H1 (cell line): ENCODE data around the gene PROZ. TPM values are rescaled to one million over a fixed set of nuclear protein-coding genes. Genes with fewer than 3 reads are reported as not detected.
A peak's percentile ranks its signal among the peaks of the same experiment; 100 is the strongest.

Experiments
- CTCF ChIA-PET: fragments of 300-600 bp; sonication (Branson Sonifier 250); formaldehyde crosslinking; loops from one replicate; lab custom pipeline; 2021; ENCODE audit not compliant: partially characterized antibody; lab: Charles Lee
- POLR2A ChIA-PET: fragments of 300-600 bp; sonication (Branson Sonifier 250); formaldehyde crosslinking; loops from one replicate; lab custom pipeline; 2021; ENCODE audit warnings: inconsistent platforms; ENCODE audit not compliant: partially characterized antibody; lab: Charles Lee
- DNase-seq, 2 experiments: peaks; one replicate each; pipeline versions ENCODE4 v3.0.0 to v3.0.0-alpha.2; 2010 to 2022; ENCODE audit warnings: low spot score in 2 of 2, low read depth in 1 of 2, mixed read lengths in 1 of 2
- FAIRE-seq: peaks from 2 replicates; lab custom pipeline; 2011; peaks lifted over from hg19 to GRCh38; lab: Jason Lieb, UNC
- H2AFZ ChIP-seq: 2 replicates; pipeline ENCODE4 v1.8.1; 2012; ENCODE audit warnings: low read length, inconsistent platforms
- H2AK5ac ChIP-seq: 2 replicates; pipeline ENCODE4 v1.6.1; 2013; ENCODE audit warnings: low read depth, low read length
- H2BK120ac ChIP-seq: replicated peaks from 2 replicates; pipeline ENCODE3; 2013; ENCODE audit warnings: low read depth, low read length, inconsistent platforms
- H2BK12ac ChIP-seq: 2 replicates; pipeline ENCODE4 v1.6.1; 2013; ENCODE audit warnings: low read depth, low read length
- H2BK15ac ChIP-seq: 2 replicates; pipeline ENCODE4 v1.6.1; 2013; ENCODE audit warnings: low read length
- H2BK20ac ChIP-seq: 2 replicates; pipeline ENCODE4 v1.6.1; 2013; ENCODE audit warnings: low read length
- H2BK5ac ChIP-seq: 2 replicates; pipeline ENCODE4 v1.6.1; 2013; ENCODE audit warnings: low read depth, low read length
- H3K14ac ChIP-seq: 2 replicates; pipeline ENCODE4 v1.6.1; 2013; ENCODE audit warnings: inconsistent platforms; ENCODE audit not compliant: insufficient read length
- H3K18ac ChIP-seq: 2 replicates; pipeline ENCODE4 v1.6.1; 2013; ENCODE audit warnings: low read length; ENCODE audit errors: extremely low read depth
- H3K23ac ChIP-seq: 2 replicates; pipeline ENCODE4 v1.6.1; 2013; ENCODE audit warnings: inconsistent platforms; ENCODE audit not compliant: insufficient read length
- H3K23me2 ChIP-seq: 2 replicates; pipeline ENCODE4 v1.6.1; 2013; ENCODE audit warnings: low read depth, low read length
- H3K27ac ChIP-seq: 2 replicates; pipeline ENCODE4 v1.6.1; 2011; ENCODE audit warnings: low read depth, low read length, inconsistent platforms
- H3K27me3 ChIP-seq, 4 experiments: replicated peaks in 1 of 4; 1 replicate in 1 of 4; 2 replicates in 3 of 4; pipeline versions ENCODE4 v1.6.1 to v1.8.1; 2011 to 2013; ENCODE audit warnings: low read length in 3 of 4, mild to moderate bottlenecking in 3 of 4, inconsistent platforms in 2 of 4, mixed read lengths in 2 of 4, moderate library complexity in 1 of 4; ENCODE audit not compliant: control insufficient read depth in 3 of 4, insufficient read depth in 3 of 4; ENCODE audit errors: extremely low read depth in 1 of 4
- H3K36me3 ChIP-seq, 4 experiments: 2 replicates each; pipeline versions ENCODE4 v1.6.1 to v1.8.1; 2011 to 2013; ENCODE audit warnings: mild to moderate bottlenecking in 4 of 4, low read length in 3 of 4, moderate library complexity in 2 of 4, control low read depth in 1 of 4, inconsistent platforms in 1 of 4; ENCODE audit not compliant: insufficient read depth in 4 of 4, control insufficient read depth in 2 of 4
- H3K4ac ChIP-seq: replicated peaks from 2 replicates; pipeline ENCODE3; 2013; ENCODE audit warnings: low read length, low read depth, mixed read lengths, inconsistent platforms; ENCODE audit not compliant: insufficient read length
- H3K4me1 ChIP-seq, 4 experiments: replicated peaks in 1 of 4; 1 replicate in 1 of 4; 2 replicates in 3 of 4; pipeline versions ENCODE4 v1.6.1 to v1.8.1; 2011 to 2013; ENCODE audit warnings: low read length in 3 of 4, inconsistent platforms in 2 of 4, mixed read lengths in 1 of 4; ENCODE audit not compliant: insufficient read depth in 4 of 4, control insufficient read depth in 3 of 4
- H3K4me2 ChIP-seq, 2 experiments: 2 replicates each; pipeline versions ENCODE4 v1.6.1 to v1.8.1; 2011 to 2013; ENCODE audit warnings: low read depth in 2 of 2, low read length in 2 of 2, control low read depth in 1 of 2, inconsistent platforms in 1 of 2, mild to moderate bottlenecking in 1 of 2; ENCODE audit not compliant: insufficient read depth in 1 of 2
- H3K4me3 ChIP-seq, 4 experiments: fragments of 200-600, 300-600 bp in 1 of 4; sonication (generic), shearing (Covaris generic), sonication (Bioruptor Twin) in 1 of 4; 2 replicates each; pipeline versions ENCODE4 v1.5.1 to v1.8.1; 2011 to 2016; ENCODE audit warnings: low read length in 4 of 4, low read depth in 3 of 4, control low read depth in 2 of 4, inconsistent platforms in 2 of 4, mild to moderate bottlenecking in 2 of 4, mixed read lengths in 1 of 4, moderate library complexity in 1 of 4; ENCODE audit not compliant: insufficient read depth in 2 of 4; ENCODE audit errors: extremely low read depth in 1 of 4
- H3K56ac ChIP-seq: replicated peaks from 2 replicates; pipeline ENCODE3; 2013; ENCODE audit warnings: low read depth, mild to moderate bottlenecking, mixed read lengths, low read length, inconsistent platforms; ENCODE audit not compliant: insufficient read length
- H3K79me1 ChIP-seq: 2 replicates; pipeline ENCODE4 v1.6.1; 2013; ENCODE audit warnings: low read depth, low read length, control low read depth
- H3K79me2 ChIP-seq, 2 experiments: 2 replicates each; pipeline versions ENCODE4 v1.6.1 to v1.8.1; 2012 to 2013; ENCODE audit warnings: low read length in 2 of 2, mild to moderate bottlenecking in 2 of 2, inconsistent platforms in 1 of 2; ENCODE audit not compliant: insufficient read depth in 2 of 2, control insufficient read depth in 1 of 2
- H3K9ac ChIP-seq, 4 experiments: replicated peaks in 1 of 4; 1 replicate in 1 of 4; 2 replicates in 3 of 4; pipeline versions ENCODE4 v1.6.1 to v1.8.1; 2011 to 2013; ENCODE audit warnings: low read depth in 3 of 4, low read length in 3 of 4, control low read depth in 2 of 4, mild to moderate bottlenecking in 2 of 4, moderate library complexity in 2 of 4, inconsistent platforms in 1 of 4; ENCODE audit errors: extremely low read depth in 1 of 4
- H3K9me3 ChIP-seq, 2 experiments: 2 replicates each; pipeline versions ENCODE4 v1.6.1 to v1.8.1; 2012 to 2013; ENCODE audit warnings: mild to moderate bottlenecking in 2 of 2, moderate library complexity in 2 of 2, control low read depth in 1 of 2, inconsistent platforms in 1 of 2, low read depth in 1 of 2, low read length in 1 of 2, mixed read lengths in 1 of 2; ENCODE audit not compliant: insufficient read depth in 2 of 2
- H4K20me1 ChIP-seq, 2 experiments: replicated peaks in 1 of 2; 2 replicates each; pipeline versions ENCODE3 to v1.8.1; 2011 to 2013; ENCODE audit warnings: inconsistent platforms in 2 of 2, low read length in 2 of 2, mild to moderate bottlenecking in 1 of 2; ENCODE audit not compliant: insufficient read depth in 2 of 2, control insufficient read depth in 1 of 2
- H4K5ac ChIP-seq: 2 replicates; pipeline ENCODE4 v1.6.1; 2013; ENCODE audit warnings: low read length, low read depth, mixed read lengths, inconsistent platforms; ENCODE audit not compliant: insufficient read length
- H4K8ac ChIP-seq: 2 replicates; pipeline ENCODE4 v1.8.0; 2013; ENCODE audit warnings: mild to moderate bottlenecking, moderate library complexity, low read length, inconsistent platforms; ENCODE audit not compliant: insufficient read depth; ENCODE audit errors: extremely low read depth
- H4K91ac ChIP-seq: replicated peaks from 2 replicates; pipeline ENCODE3; 2013; ENCODE audit warnings: low read length, mixed read lengths, inconsistent platforms; ENCODE audit not compliant: insufficient read length
- BACH1 ChIP-seq: IDR thresholded peaks from 2 replicates; pipeline ENCODE4 v1.6.1; 2012; ENCODE audit warnings: low read length, improper control_type of control experiment
- CHD2 ChIP-seq: IDR thresholded peaks from 2 replicates; pipeline ENCODE4 v1.6.1; 2012; ENCODE audit warnings: low read length, improper control_type of control experiment
- GABPA ChIP-seq: IDR thresholded peaks from 2 replicates; pipeline ENCODE4 v1.6.1; 2011; ENCODE audit warnings: mild to moderate bottlenecking, low read length, moderate library complexity, borderline replicate concordance; ENCODE audit not compliant: insufficient read depth
- HDAC6 ChIP-seq: IDR thresholded peaks from one replicate; pipeline ENCODE4 v1.7.1; 2012; ENCODE audit warnings: low read depth, mild to moderate bottlenecking, inconsistent platforms, low read length, moderate library complexity
- KDM5A ChIP-seq: fragments of 200-600 bp; IDR thresholded peaks from 2 replicates; pipeline ENCODE4 v1.7.1; 2012; ENCODE audit warnings: mild to moderate bottlenecking, low read length, inconsistent platforms, mixed read lengths
- POLR2A ChIP-seq, 2 experiments: IDR thresholded peaks; 1 replicate in 1 of 2; 2 replicates in 1 of 2; pipeline ENCODE4 v1.6.1; 2011; ENCODE audit warnings: low read depth in 2 of 2, low read length in 2 of 2, mild to moderate bottlenecking in 2 of 2; ENCODE audit errors: control extremely low read depth in 1 of 2
- SAP30 ChIP-seq: fragments of 300-600 bp; sonication (generic); IDR thresholded peaks from 2 replicates; pipeline ENCODE4 v1.7.1; 2012; ENCODE audit warnings: low read length, moderate library complexity, mild to moderate bottlenecking, inconsistent platforms; ENCODE audit not compliant: insufficient read depth, insufficient replicate concordance
- SIN3A ChIP-seq, 2 experiments: IDR thresholded peaks in 1 of 2; conservative IDR thresholded peaks in 1 of 2; 2 replicates each; pipeline ENCODE4 v1.6.1; 2011 to 2012; ENCODE audit warnings: low read length in 2 of 2, improper control_type of control experiment in 1 of 2, low read depth in 1 of 2, mild to moderate bottlenecking in 1 of 2
- SIRT6 ChIP-seq: IDR thresholded peaks from one replicate; pipeline ENCODE4 v1.7.1; 2012; ENCODE audit warnings: low read length, inconsistent platforms
- TBP ChIP-seq: IDR thresholded peaks from 2 replicates; pipeline ENCODE4 v1.6.1; 2011; ENCODE audit warnings: low read depth, low read length, improper control_type of control experiment
- TCF12 ChIP-seq: IDR thresholded peaks from 2 replicates; pipeline ENCODE4 v1.6.1; 2011; ENCODE audit warnings: low read depth, mild to moderate bottlenecking, low read length
- WGBS, 2 experiments: shearing (Covaris generic) in 1 of 2; methylation state at CpG; one replicate each; pipeline versions ENCODE4 v1.1.6 to v1.1.7; 2013 to 2015; ENCODE audit warnings: low lambda C conversion rate in 2 of 2, mixed read lengths in 2 of 2, inconsistent platforms in 1 of 2, low coverage in 1 of 2, missing lambda C conversion rate in 1 of 2; ENCODE audit not compliant: insufficient replicate concordance in 2 of 2, insufficient coverage in 1 of 2, insufficient read length in 1 of 2; ENCODE audit errors: extremely low coverage in 1 of 2, missing lambda C conversion rate in 1 of 2; 5-methylcytosine and 5-hydroxymethylcytosine counted together
- polyA plus RNA-seq, 7 experiments: library from polyadenylated mRNA; depleted of rRNA in 3 of 7; stranded (reverse) in 5 of 7; unstranded in 2 of 7; fragments of >200 nt in 5 of 7; fragments of 200-250 nt in 2 of 7; gene quantifications; 1 replicate in 5 of 7; 2 replicates in 1 of 7; 4 replicates in 1 of 7; pipeline versions ENCODE4 v1.2.1 to v1.2.3, GENCODE V29; 2011 to 2013; ENCODE audit warnings: missing spikeins in 2 of 7, mixed read lengths in 2 of 7
- total RNA-seq: library from RNA; stranded (reverse); fragmentation: NEBNext Ultra II Directional; extraction: Animal tissue kit (Norgen Biotek cat#: 25700); gene quantifications from 2 replicates; pipeline ENCODE4 v1.2.1, GENCODE V29; 2021
- TF ChIP-seq, protein P1 (sequence below): IDR thresholded peaks from 2 replicates; pipeline ENCODE4 v1.6.1; 2011; ENCODE audit warnings: low read length, improper control_type of control experiment

Gene PROZ
- total and polyA plus RNA-seq, 2 of the 8 experiments (the other 6 are each of a cell fraction or from before 2014, with no cell fraction given) = not detected

DNA sequence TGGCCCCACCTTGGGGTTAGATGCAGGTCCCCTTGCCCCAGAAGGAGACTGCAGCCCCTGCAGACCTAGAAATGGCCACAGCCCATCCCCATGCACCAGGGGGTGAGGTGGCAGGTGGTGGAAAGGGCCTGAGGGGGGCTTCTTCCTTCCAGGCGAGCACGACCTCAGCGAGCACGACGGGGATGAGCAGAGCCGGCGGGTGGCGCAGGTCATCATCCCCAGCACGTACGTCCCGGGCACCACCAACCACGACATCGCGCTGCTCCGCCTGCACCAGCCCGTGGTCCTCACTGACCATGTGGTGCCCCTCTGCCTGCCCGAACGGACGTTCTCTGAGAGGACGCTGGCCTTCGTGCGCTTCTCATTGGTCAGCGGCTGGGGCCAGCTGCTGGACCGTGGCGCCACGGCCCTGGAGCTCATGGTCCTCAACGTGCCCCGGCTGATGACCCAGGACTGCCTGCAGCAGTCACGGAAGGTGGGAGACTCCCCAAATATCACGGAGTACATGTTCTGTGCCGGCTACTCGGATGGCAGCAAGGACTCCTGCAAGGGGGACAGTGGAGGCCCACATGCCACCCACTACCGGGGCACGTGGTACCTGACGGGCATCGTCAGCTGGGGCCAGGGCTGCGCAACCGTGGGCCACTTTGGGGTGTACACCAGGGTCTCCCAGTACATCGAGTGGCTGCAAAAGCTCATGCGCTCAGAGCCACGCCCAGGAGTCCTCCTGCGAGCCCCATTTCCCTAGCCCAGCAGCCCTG lies 40.0 kb upstream of the PROZ start:
- Histone ChIP-seq H3K56ac (no peak overlapping the region), H3K27me3 (no peaks in the 10 kb centered on the region; a peak in 2 of 7 replicates), H3K4me1 (peaks cover 0 to 10% (median 7%) of the 10 kb centered on the region in 4 experiments; a peak in 5 of 7 replicates), H3K4ac (no peak overlapping the region), H3K79me2 (no peaks in the 10 kb centered on the region), H2BK12ac (no peak overlapping the region), H3K23me2 (no peaks in the 10 kb centered on the region), H2BK5ac (no peak overlapping the region), H2BK120ac (no peak overlapping the region), H2AK5ac (no peak overlapping the region), H4K8ac (peak overlapping the region; percentile 42; the same call in 1 of the 2 replicates), H3K18ac (no peak overlapping the region), H3K4me3 (no peak overlapping the region), H4K5ac (no peak overlapping the region), H2BK20ac (no peak overlapping the region), H3K9ac (no peak overlapping the region), H2BK15ac (no peak overlapping the region), H3K14ac (no peak overlapping the region), H4K20me1 (peaks cover 0 to 4% of the 10 kb centered on the region in 2 experiments), H3K4me2 (no peak overlapping the region), H3K9me3 (peaks cover 4 to 6% of the 10 kb centered on the region in 2 experiments; a peak in 2 of 4 replicates), H3K79me1 (no peaks in the 10 kb centered on the region), H2AFZ (no peak overlapping the region), H3K36me3 (no peaks in the 10 kb centered on the region; a peak in 1 of 8 replicates), H4K91ac (no peak overlapping the region), H3K23ac (no peak overlapping the region), H3K27ac (no peak overlapping the region)
- WGBS, 2 experiments = 90% methylated on average over 41 of the region's 42 CpGs; no CpG with 5 or more reads in 1 of the 2 experiments
- DNase-seq (peak in 1 of 2 experiments; percentile 41), FAIRE-seq (no peak)
- ChIA-PET CTCF (interaction anchor here (0.6 to 2.4 kb wide), 3 partner anchors 18 to 88 kb away, joined by 3 to 6 read pairs (median 6); no protein-coding TSS in a partner anchor), POLR2A (interaction anchor here (1.7 kb wide), 1 partner anchor 29 kb away, joined by 5 read pairs; no protein-coding TSS in a partner anchor)
- TF ChIP-seq POLR2A (IDR thresholded peaks at IDR 0.05; ENCODE audit: control extremely low read depth in 1 of 2, low read depth in 2 of 2, low read length in 2 of 2) (no peak), BACH1 (no peak), SAP30 (no peak), TBP (no peak), GABPA (no peak), SIRT6 (no peak), KDM5A (no peak), HDAC6 (no peak), SIN3A (conservative IDR thresholded peaks at IDR 0.05 in 1 of 2, IDR thresholded peaks at IDR 0.05 in 1 of 2; ENCODE audit: low read depth in 1 of 2, low read length in 2 of 2) (no peak), TCF12 (no peak), CHD2 (no peak)
- TF ChIP-seq, protein P1, sequence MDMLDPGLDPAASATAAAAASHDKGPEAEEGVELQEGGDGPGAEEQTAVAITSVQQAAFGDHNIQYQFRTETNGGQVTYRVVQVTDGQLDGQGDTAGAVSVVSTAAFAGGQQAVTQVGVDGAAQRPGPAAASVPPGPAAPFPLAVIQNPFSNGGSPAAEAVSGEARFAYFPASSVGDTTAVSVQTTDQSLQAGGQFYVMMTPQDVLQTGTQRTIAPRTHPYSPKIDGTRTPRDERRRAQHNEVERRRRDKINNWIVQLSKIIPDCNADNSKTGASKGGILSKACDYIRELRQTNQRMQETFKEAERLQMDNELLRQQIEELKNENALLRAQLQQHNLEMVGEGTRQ = no peak
